H1 (cell line): Measurements from ENCODE around the gene SLC37A2.

Source experiments
- JUN ChIP-seq: IDR thresholded peaks from 2 replicates; pipeline ENCODE4 v1.6.1; 2011; ENCODE audit warnings: low read depth, mild to moderate bottlenecking, improper control_type of control experiment, low read length
- POLR2AphosphoS5 ChIP-seq: IDR thresholded peaks from 2 replicates; pipeline ENCODE4 v1.6.1; 2011; ENCODE audit warnings: low read depth, low read length

DNA sequence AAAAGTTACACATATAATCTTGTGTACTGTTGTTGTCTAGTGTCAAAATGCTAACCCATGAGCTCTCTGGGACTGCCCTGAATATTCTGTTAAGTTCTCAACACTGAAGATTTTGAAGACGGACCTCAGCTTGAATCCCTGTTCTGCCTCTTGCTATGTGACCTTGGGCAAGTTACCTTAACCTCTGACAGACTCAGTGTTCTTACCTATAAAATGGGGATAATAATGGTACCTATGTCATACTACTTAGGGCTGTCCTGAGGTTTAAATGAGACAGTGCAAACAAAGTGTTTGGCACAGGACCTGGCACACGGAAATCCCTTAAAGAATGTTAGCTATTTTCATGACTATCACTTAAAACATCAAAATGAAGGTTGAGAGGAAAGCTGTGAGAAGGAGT lies 37.0 kb downstream of the SLC37A2 start:
- TF ChIP-seq POLR2AphosphoS5 (no peak), JUN (no peak)
